ENCODE results near the gene UBN1. TPM values are rescaled to one million over a fixed set of nuclear protein-coding genes. Genes with fewer than 3 reads are reported as not detected.

Gene UBN1
- total and polyA plus RNA-seq, 10 of the 15 experiments (the other 5 are each of a cell fraction or from before 2014, with no cell fraction given), result 2.1 to 32.5 (median 13.9) TPM

DNA sequence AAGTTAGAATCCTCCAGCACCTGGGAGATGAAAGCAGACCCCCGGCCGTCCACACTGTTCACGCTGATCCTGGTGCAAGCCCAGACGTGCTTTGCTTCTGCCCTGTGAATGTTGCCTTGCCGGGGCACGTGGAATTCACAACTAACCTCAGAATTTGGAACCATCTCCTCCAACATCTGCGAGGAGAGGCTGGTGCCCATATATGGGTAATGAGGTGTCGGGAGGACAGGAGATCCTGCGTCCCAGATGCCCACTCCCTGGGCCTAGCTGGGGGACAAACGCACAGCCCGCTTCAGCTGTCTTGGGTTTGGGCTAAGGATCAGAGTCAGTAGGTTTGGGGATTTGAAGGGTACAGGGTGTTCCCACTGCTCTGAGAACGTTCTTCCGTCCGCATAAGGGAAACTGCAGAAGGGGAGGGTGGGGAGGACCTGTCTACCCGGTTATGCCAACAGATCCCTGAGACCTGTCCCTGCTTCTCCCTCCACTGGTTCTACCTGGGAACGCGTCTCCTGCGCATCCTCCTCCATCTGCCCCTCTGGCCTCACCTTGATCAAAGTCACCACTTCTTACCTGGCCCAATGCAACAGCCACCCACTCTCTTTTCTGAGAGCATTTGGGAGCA is 75.6 kb downstream of the UBN1 start:
- Histone ChIP-seq H3K9me3 (replicated peaks; ENCODE audit: control insufficient read depth, insufficient read depth, low read length) (peaks cover 3% of the 10 kb centered on the region; the same call in 2 of the 3 replicates), H3K27me3 (replicated peaks in 1 of 2; ENCODE audit: control insufficient read depth in 2 of 2, insufficient read depth in 2 of 2, low read length in 1 of 2) (no peaks in the 10 kb centered on the region; a peak in 1 of 4 replicates), H3K4me2 (ENCODE audit: control insufficient read depth, insufficient read depth) (no peak overlapping the region), H3K9ac (ENCODE audit: control insufficient read depth, insufficient read depth, low read length) (no peak overlapping the region), H3K4me3 (no peak overlapping the region), H3K79me2 (ENCODE audit: control insufficient read depth, insufficient read depth, low read length) (no peaks in the 10 kb centered on the region), H2AFZ (ENCODE audit: control insufficient read depth, low read depth, low read length) (no peak overlapping the region), H3K27ac (ENCODE audit: control insufficient read depth, insufficient read depth) (no peak overlapping the region), H3K4me1 (ENCODE audit: control insufficient read depth, insufficient read depth, low read length) (no peaks in the 10 kb centered on the region), H3K36me3 (ENCODE audit: control insufficient read depth in 2 of 2, insufficient read depth in 2 of 2, low read length in 1 of 2) (no peaks in the 10 kb centered on the region), H4K20me1 (ENCODE audit: control insufficient read depth, insufficient read depth) (no peaks in the 10 kb centered on the region)
- ChIA-PET RAD21 (ENCODE audit: unreplicated experiment) (no interaction called here), POLR2A (no interaction called here), CTCF (no interaction called here), SMC1A (ENCODE audit: uncharacterized antibody, unreplicated experiment) (no interaction called here)
- intact Hi-C loops (cut with micrococcal nuclease; ENCODE audit: unreplicated experiment), result no loop called here
- ATAC-seq (no peak), FAIRE-seq (no peak), DNase-seq (ENCODE audit: low read depth, low spot score) (no peak)
- BruUV-seq (replicated peaks), result no TSS peak
- 64% methylated on average over 18 of the region's 18 CpGs for WGBS (ENCODE audit: insufficient coverage, insufficient replicate concordance, low lambda C conversion rate, missing lambda C conversion rate)
- no peak for TF ChIP-seq SUPT20H (IDR thresholded peaks at IDR 0.05; ENCODE audit: borderline replicate concordance, control insufficient read depth, low read depth, low read length)
- TF ChIP-seq NR2C1 (IDR thresholded peaks at IDR 0.05), result no peak
- TF ChIP-seq NR2C2 (IDR thresholded peaks at IDR 0.05; ENCODE audit: borderline replicate concordance, control insufficient read depth, insufficient read length, low read depth), result no peak
- TF ChIP-seq POLR2AphosphoS2 (IDR thresholded peaks at IDR 0.05; ENCODE audit: low read depth, low read length), result no peak
- no peak for TF ChIP-seq PAX8 (IDR thresholded peaks at IDR 0.05)
- in situ Hi-C loops (cut with MboI), result no loop called here

DNA sequence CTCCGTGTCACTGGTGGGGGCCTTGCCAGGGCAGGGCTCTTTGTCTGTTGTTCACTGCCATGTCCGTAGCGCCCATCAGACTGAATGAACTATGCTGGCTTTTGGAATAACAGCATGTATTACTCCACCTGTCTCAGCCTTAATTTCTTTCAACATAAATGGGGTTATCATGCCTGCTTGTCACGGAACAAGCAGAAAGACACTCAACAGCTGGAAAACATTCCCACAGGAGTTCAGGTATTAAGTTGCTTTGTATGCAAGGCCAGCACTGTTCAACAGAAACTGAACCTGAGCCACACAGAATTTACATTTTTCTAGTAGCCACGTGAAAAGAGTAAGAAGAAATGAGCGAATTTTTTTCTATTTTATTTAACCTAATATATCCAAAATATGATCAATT is 76.6 kb downstream of the UBN1 start:
- POLR2A ChIA-PET, result no interaction called here
- Histone ChIP-seq H4K20me1 (ENCODE audit: control insufficient read depth, insufficient read depth) (no peaks in the 10 kb centered on the region), H3K79me2 (ENCODE audit: control insufficient read depth, insufficient read depth, low read length) (no peaks in the 10 kb centered on the region), H3K27me3 (replicated peaks in 1 of 2; ENCODE audit: control insufficient read depth in 2 of 2, insufficient read depth in 2 of 2, low read length in 1 of 2) (no peaks in the 10 kb centered on the region; a peak in 1 of 4 replicates), H3K27ac (ENCODE audit: control insufficient read depth, insufficient read depth) (no peak overlapping the region), H3K36me3 (ENCODE audit: control insufficient read depth in 2 of 2, insufficient read depth in 2 of 2, low read length in 1 of 2) (no peaks in the 10 kb centered on the region), H3K9ac (ENCODE audit: control insufficient read depth, insufficient read depth, low read length) (no peak overlapping the region), H3K4me2 (ENCODE audit: control insufficient read depth, insufficient read depth) (no peak overlapping the region), H3K4me1 (ENCODE audit: control insufficient read depth, insufficient read depth, low read length) (no peaks in the 10 kb centered on the region), H3K4me3 (no peak overlapping the region), H2AFZ (ENCODE audit: control insufficient read depth, low read depth, low read length) (no peak overlapping the region), H3K9me3 (replicated peaks; ENCODE audit: control insufficient read depth, insufficient read depth, low read length) (peaks cover 3% of the 10 kb centered on the region; the same call in 2 of the 3 replicates)
- SMC1A ChIA-PET (ENCODE audit: uncharacterized antibody, unreplicated experiment), result no interaction called here
- no TSS peak for BruUV-seq (replicated peaks)
- 20% methylated on average over 6 of the region's 6 CpGs for WGBS (ENCODE audit: insufficient coverage, insufficient replicate concordance, low lambda C conversion rate, missing lambda C conversion rate)
- in situ Hi-C loops (cut with MboI) (no loop called here), intact Hi-C loops (cut with micrococcal nuclease; ENCODE audit: unreplicated experiment) (no loop called here)
- RAD21 ChIA-PET (ENCODE audit: unreplicated experiment), result no interaction called here
- DNase-seq (ENCODE audit: low read depth, low spot score) (no peak), ATAC-seq (no peak), FAIRE-seq (no peak)
- CTCF ChIA-PET, result no interaction called here
- TF ChIP-seq RAD51 (IDR thresholded peaks at IDR 0.05), result no peak
- TF ChIP-seq, protein P1, sequence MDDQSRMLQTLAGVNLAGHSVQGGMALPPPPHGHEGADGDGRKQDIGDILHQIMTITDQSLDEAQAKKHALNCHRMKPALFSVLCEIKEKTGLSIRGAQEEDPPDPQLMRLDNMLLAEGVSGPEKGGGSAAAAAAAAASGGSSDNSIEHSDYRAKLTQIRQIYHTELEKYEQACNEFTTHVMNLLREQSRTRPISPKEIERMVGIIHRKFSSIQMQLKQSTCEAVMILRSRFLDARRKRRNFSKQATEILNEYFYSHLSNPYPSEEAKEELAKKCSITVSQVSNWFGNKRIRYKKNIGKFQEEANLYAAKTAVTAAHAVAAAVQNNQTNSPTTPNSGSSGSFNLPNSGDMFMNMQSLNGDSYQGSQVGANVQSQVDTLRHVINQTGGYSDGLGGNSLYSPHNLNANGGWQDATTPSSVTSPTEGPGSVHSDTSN (IDR thresholded peaks at IDR 0.05; ENCODE audit: insufficient replicate concordance, low read depth, low read length), result no peak
- no peak for TF ChIP-seq CREM (IDR thresholded peaks at IDR 0.05; ENCODE audit: low read depth)
- TF ChIP-seq, protein P2, sequence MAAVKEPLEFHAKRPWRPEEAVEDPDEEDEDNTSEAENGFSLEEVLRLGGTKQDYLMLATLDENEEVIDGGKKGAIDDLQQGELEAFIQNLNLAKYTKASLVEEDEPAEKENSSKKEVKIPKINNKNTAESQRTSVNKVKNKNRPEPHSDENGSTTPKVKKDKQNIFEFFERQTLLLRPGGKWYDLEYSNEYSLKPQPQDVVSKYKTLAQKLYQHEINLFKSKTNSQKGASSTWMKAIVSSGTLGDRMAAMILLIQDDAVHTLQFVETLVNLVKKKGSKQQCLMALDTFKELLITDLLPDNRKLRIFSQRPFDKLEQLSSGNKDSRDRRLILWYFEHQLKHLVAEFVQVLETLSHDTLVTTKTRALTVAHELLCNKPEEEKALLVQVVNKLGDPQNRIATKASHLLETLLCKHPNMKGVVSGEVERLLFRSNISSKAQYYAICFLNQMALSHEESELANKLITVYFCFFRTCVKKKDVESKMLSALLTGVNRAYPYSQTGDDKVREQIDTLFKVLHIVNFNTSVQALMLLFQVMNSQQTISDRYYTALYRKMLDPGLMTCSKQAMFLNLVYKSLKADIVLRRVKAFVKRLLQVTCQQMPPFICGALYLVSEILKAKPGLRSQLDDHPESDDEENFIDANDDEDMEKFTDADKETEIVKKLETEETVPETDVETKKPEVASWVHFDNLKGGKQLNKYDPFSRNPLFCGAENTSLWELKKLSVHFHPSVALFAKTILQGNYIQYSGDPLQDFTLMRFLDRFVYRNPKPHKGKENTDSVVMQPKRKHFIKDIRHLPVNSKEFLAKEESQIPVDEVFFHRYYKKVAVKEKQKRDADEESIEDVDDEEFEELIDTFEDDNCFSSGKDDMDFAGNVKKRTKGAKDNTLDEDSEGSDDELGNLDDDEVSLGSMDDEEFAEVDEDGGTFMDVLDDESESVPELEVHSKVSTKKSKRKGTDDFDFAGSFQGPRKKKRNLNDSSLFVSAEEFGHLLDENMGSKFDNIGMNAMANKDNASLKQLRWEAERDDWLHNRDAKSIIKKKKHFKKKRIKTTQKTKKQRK (IDR thresholded peaks at IDR 0.05; ENCODE audit: low read depth, low read length), result no peak
- no peak for TF ChIP-seq BCL11A (IDR thresholded peaks at IDR 0.05; ENCODE audit: low read depth, low read length)
